ENCODE results near the gene FFAR4.

Gene FFAR4

GRCh38 chr10:93573051-93573909 is 6.8 kb downstream of the FFAR4 start:
- DNase-seq = no peak

- DNase-seq = no peak
Measured at GRCh38 chr10:93573924-93574323, 7.5 kb downstream of the FFAR4 start.

DNA sequence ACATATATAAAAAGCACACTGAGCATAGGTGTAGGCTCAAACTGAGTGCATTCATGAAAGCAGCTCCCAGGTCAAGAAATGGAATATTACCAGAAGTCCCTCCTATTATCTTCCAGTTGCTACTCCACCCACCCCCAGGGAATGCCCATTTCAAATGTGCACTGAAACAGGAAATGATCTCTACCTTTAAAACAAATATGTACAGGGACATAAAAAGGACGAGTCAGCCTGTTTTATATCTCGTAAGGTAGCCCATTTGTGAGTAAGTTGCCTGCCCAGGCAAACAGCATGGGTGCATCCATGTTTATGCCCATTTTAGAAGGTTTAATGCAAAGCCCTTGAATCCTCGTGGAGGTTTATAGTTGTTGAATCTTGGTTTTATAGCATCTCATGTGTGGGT is 10.4 kb downstream of the FFAR4 start:
- DNase-seq = no peak

GRCh38 chr10:93577565-93577964 is 11.1 kb downstream of the FFAR4 start:
- no peak for DNase-seq

- no peak for DNase-seq
Measured at GRCh38 chr10:93579089-93579488, 12.6 kb downstream of the FFAR4 start.

DNA sequence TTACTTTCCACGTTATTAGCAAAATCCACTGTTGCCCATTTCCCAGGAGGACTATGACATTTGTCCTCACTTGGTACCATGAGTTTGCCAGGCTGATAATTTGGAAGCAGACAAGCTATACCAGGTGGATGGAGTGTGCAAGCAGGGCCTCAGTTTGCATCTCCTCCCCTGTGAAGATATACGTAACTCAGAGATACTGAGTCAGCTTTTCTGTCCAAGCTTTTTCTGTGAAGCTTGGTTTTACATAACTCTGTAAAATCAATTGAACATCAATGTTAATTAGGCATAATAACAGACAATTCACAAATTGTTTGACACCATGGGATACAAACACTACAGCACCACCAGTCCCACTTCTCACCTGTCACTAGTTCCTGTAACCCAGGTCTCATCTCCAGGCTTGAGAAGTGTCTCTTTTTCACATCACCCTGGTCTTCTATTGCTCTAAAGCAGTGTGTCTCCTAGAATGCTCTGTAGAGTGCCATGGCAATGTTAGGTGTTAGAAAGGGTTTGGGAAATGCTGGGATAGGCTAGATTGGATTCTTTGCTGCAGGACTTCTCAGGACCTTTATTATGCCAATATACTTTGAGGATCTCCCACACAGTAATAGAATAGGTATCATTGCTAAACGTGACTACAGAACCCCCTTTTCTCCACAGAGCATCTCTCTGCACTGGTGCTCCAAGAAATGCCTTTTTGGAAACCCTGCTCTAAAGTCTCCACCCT is 13.7 kb downstream of the FFAR4 start:
- no peak for DNase-seq

- DNase-seq = no peak
Measured at GRCh38 chr10:93580828-93581227, 14.4 kb downstream of the FFAR4 start.

DNA sequence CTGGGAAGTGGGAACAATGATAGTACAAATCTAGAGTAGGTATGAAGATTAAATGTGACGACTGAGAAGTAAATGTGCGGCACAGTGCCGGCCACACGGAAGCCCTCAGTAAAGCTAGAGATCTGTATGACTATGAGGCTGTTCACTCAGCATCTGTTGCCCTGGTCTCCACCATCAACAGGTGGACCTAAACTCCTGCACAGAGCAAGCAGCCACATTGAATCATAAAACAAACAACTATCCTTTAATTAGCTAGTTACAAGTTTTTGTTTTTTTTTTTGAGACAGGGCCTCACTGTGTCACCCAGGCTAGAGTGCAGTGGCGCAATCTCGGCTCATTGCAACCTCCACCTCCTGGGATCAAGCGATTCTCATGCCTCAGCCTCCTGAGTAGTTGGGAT is 18.0 kb downstream of the FFAR4 start:
- DNase-seq = no peak

GRCh38 chr10:93589648-93590562 is 23.4 kb downstream of the FFAR4 start:
- no peak for DNase-seq

DNA sequence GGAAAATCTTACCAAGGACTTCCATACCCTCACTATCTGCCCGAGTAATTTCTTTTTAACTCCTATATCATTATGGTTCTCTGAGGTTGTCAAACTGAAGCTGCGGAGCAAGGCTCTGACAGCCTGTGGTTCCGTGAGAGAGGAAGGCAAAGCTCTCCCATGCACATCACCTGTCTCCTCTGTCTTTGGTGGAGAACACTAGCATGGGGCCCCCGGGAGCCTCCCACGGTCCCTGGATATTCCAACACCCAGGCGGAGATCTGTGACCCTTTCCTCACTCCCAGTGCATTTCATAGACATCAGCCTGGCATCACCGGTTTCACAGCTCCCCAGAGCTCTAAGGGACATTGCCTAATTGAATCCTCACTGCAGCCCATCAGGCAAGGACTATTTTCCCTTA is 24.2 kb downstream of the FFAR4 start:
- no peak for DNase-seq

DNA sequence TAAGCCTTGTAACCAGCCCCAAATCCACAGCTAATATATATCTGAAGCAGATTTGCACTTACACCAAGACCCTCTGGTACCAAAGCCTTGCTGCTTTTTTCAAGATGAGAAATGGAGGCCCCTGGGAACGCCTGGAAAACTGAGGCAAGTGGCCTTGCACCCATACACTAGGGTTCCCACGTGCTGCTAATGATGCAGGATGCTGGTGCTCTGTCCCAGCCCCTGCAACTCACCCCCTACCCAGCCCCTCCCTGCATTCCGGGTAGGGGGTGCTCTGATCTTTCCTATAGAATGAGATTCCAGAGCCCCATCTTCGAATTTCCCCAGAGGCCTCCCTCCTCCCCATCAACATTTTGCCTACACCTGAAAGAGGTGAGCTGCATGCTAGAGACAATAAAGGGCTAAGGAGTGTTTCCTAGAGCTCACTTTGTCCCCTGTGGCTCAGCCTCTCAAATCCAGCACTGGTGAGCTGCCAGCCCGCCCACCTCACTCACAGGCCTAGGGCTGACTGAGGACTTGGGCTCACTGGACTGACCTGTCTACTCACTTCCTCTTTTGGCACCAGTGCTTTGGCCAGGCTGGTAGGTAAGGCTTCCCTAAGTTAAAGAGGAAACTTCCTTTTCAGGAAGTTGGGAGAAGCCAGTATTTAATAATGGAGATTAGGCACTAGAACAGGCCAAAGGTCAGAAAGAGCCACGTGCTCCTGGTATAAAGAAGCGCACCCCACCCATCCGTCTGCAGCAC is 24.8 kb downstream of the FFAR4 start:
- no peak for DNase-seq

GRCh38 chr10:93593254-93593653 is 26.8 kb downstream of the FFAR4 start:
- no peak for DNase-seq

GRCh38 chr10:93593749-93594148 is 27.3 kb downstream of the FFAR4 start:
- no peak for DNase-seq

GRCh38 chr10:93594518-93594917 is 28.1 kb downstream of the FFAR4 start:
- DNase-seq = no peak

DNA sequence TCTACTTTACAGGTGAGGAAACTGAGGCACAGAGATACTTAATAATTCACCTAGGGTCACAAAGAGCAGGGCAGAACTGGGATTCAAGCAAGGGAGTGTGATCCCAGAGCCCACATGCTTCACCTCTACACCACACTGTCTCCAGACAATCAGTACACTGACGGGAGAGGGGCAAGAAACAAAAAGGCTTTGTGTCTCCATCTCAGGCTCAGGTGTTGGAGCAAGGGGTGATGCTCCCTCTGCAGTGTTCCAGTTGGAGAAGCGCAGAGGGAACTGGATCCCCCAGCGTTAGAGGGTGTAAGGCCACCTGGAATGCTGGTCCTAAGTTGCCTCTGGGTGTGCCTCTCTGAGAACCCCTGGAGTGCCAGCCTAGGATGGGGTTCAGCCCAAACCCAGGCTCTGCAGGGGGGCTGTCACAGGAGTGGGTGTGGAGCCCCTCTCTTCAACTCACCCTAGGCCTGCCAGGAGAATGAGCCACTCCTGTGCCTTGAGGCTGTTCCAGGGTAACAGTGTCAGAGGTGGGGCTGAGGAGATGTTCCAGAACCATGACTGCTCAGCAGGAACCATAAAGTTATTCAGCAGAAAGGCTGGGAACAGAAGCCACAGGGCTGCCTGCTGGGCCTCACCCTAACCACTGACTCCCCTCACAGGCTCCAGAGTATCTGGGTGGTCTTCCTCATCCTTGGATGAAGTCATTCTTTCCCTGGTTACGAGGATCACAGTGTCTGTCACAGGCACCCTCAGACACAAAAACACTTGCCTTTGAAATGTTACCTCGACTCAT is 29.1 kb downstream of the FFAR4 start:
- no peak for DNase-seq

DNA sequence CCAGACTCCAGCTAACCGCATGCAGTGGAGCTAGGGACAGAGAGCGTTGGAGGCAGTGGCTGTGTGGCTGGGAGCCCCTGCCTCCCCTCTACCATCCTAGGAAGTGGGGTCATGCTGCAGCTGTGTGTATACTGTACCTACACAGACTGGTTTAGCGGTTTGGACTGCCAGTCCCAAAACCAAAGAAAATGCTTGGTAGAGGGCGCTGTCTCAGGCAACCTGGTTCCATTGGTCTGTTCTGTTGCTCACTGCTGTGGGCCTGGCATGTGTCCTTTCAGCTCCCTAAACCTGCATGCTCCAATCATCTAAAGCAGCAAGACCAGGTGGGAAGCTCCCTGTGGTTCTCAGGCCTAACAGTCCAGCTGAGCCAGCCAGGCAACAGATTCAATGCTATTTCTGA is 30.1 kb downstream of the FFAR4 start:
- DNase-seq = no peak

GRCh38 chr10:93597075-93597599 is 30.7 kb downstream of the FFAR4 start:
- DNase-seq = no peak

- no peak for DNase-seq
Measured at GRCh38 chr10:93598157-93598556, 31.7 kb downstream of the FFAR4 start.

- no peak for DNase-seq
Measured at GRCh38 chr10:93599335-93599734, 32.9 kb downstream of the FFAR4 start.

- no peak for DNase-seq
Measured at GRCh38 chr10:93599778-93600177, 33.3 kb downstream of the FFAR4 start.

- DNase-seq = no peak
Measured at GRCh38 chr10:93600446-93601145, 34.1 kb downstream of the FFAR4 start.
